ENCODE results near the gene POMGNT1.

DNA sequence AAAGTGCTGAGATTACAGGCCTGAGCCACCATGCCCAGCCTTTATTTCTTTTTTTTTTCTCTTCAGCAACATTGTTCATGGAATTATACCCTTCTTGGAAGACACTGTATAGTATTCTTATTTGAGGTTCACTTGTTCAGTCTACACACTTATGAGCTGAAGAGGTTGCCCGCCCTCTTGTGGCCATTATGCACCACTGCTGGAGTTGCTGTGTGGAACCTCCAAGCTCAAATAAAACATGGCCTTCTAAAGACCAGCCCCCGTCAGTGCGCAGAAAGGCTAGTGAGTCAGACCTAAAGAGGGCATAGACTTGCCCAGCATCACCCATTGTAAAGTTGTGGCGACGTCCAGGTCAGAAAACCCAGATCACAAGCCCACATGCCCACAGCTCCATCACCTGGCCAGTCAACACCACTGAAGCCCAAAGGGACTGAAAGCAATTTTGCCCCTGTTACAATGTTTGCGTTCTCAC lies 25.3 kb upstream of the POMGNT1 start:
- TF ChIP-seq, protein P1, sequence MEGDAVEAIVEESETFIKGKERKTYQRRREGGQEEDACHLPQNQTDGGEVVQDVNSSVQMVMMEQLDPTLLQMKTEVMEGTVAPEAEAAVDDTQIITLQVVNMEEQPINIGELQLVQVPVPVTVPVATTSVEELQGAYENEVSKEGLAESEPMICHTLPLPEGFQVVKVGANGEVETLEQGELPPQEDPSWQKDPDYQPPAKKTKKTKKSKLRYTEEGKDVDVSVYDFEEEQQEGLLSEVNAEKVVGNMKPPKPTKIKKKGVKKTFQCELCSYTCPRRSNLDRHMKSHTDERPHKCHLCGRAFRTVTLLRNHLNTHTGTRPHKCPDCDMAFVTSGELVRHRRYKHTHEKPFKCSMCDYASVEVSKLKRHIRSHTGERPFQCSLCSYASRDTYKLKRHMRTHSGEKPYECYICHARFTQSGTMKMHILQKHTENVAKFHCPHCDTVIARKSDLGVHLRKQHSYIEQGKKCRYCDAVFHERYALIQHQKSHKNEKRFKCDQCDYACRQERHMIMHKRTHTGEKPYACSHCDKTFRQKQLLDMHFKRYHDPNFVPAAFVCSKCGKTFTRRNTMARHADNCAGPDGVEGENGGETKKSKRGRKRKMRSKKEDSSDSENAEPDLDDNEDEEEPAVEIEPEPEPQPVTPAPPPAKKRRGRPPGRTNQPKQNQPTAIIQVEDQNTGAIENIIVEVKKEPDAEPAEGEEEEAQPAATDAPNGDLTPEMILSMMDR (IDR thresholded peaks at IDR 0.05; ENCODE audit: low read depth, low read length), result peak; percentile 95
- no peak for TF ChIP-seq POLR2A (IDR thresholded peaks at IDR 0.05; ENCODE audit: extremely low read depth, insufficient read length)
- TF ChIP-seq, protein P2, sequence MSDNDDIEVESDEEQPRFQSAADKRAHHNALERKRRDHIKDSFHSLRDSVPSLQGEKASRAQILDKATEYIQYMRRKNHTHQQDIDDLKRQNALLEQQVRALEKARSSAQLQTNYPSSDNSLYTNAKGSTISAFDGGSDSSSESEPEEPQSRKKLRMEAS (IDR thresholded peaks at IDR 0.05; ENCODE audit: low read depth, low read length), result peak; percentile 13; the same call in 1 of the 2 replicates
